Activated T-cell treated with anti-CD3 and anti-CD28 coated beads, Interleukin-2, amount 50 U/mL, for 4 hours (primary cell): ENCODE data around the gene CD38. TPM values are rescaled to one million over a fixed set of nuclear protein-coding genes. Genes with fewer than 3 reads are reported as not detected.
"Not testable (repeated sequence)": the region's sequence is repeated elsewhere in the genome, so short reads cannot be mapped to it uniquely, and the experiment has no call there.

Source experiments
- ATAC-seq, 2 donors: fragments of 200-7000 bp; cut with Tn5 transposase; one replicate each; pipeline ENCODE4 v1.10.0; 2021
- DNase-seq: peaks from one replicate; pipeline ENCODE4 v3.0.0-alpha.2; 2020
- H3K27me3 Mint-ChIP-seq: one replicate; pipeline ENCODE4 v1.8.0; 2021; ENCODE audit warnings: low read depth, mixed read lengths
- H3K36me3 Mint-ChIP-seq: one replicate; pipeline ENCODE4 v1.8.0; 2022; ENCODE audit warnings: mixed read lengths; ENCODE audit not compliant: insufficient read depth
- H3K4me1 Mint-ChIP-seq: one replicate; pipeline ENCODE4 v1.8.0; 2021; ENCODE audit warnings: low read depth, mixed read lengths
- H3K4me3 Mint-ChIP-seq: one replicate; pipeline ENCODE4 v1.8.0; 2021; ENCODE audit warnings: mild to moderate bottlenecking, moderate library complexity, mixed read lengths
- H3K9me3 Mint-ChIP-seq: one replicate; pipeline ENCODE4 v1.8.0; 2021; ENCODE audit warnings: mixed read lengths
- total RNA-seq, 3 donors: library from RNA; stranded (reverse); gene quantifications; one replicate each; pipeline ENCODE4 v1.2.1, GENCODE V29; 2021

Gene CD38
- total RNA-seq, 3 donors from 2014 or later, result 15.7 to 23.5 (median 19.3) TPM

GRCh38 chr4:15848191-15848842 lies 70.2 kb downstream of the CD38 start:
- Mint-ChIP-seq H3K4me1 (no peaks in the 10 kb centered on the region), H3K4me3 (no peak overlapping the region), H3K36me3 (peaks cover 7% of the 10 kb centered on the region), H3K27me3 (no peaks in the 10 kb centered on the region), H3K9me3 (no peaks in the 10 kb centered on the region)
- ATAC-seq, result no peak
- DNase-seq, result no peak

- no peak for ATAC-seq
- Mint-ChIP-seq H3K9me3 (no peaks in the 10 kb centered on the region), H3K4me1 (no peaks in the 10 kb centered on the region), H3K4me3 (no peak overlapping the region), H3K27me3 (peaks cover 3% of the 10 kb centered on the region), H3K36me3 (peaks cover 8% of the 10 kb centered on the region)
- no peak for DNase-seq
Observed at GRCh38 chr4:15851969-15852368, 73.8 kb downstream of the CD38 start.

- H3K27me3 Mint-ChIP-seq, result peaks cover 3% of the 10 kb centered on the region
- DNase-seq (no peak), ATAC-seq (no peak)
- H3K4me3 Mint-ChIP-seq, result no peak overlapping the region
- H3K36me3 Mint-ChIP-seq, result peaks cover 8% of the 10 kb centered on the region
- no peaks in the 10 kb centered on the region for H3K4me1 Mint-ChIP-seq
- H3K9me3 Mint-ChIP-seq, result no peaks in the 10 kb centered on the region
Observed at GRCh38 chr4:15852524-15852923, 74.4 kb downstream of the CD38 start.

GRCh38 chr4:15853345-15853744 lies 75.2 kb downstream of the CD38 start:
- no peak for ATAC-seq
- Mint-ChIP-seq H3K36me3 (peaks cover 4% of the 10 kb centered on the region), H3K4me1 (no peaks in the 10 kb centered on the region), H3K9me3 (no peaks in the 10 kb centered on the region), H3K4me3 (no peak overlapping the region), H3K27me3 (peaks cover 3% of the 10 kb centered on the region)
- DNase-seq, result no peak

- ATAC-seq, result no peak
- H3K9me3 Mint-ChIP-seq, result no peaks in the 10 kb centered on the region
- H3K4me1 Mint-ChIP-seq, result no peaks in the 10 kb centered on the region
- no peak overlapping the region for H3K4me3 Mint-ChIP-seq
- H3K27me3 Mint-ChIP-seq, result peaks cover 3% of the 10 kb centered on the region
- no peak for DNase-seq
- peaks cover 2% of the 10 kb centered on the region for H3K36me3 Mint-ChIP-seq
Observed at GRCh38 chr4:15855804-15856475, 77.8 kb downstream of the CD38 start.

GRCh38 chr4:15861198-15861597 lies 83.1 kb downstream of the CD38 start:
- H3K36me3 Mint-ChIP-seq, DNase-seq, H3K4me3 Mint-ChIP-seq, H3K4me1 Mint-ChIP-seq, H3K9me3 Mint-ChIP-seq, H3K27me3 Mint-ChIP-seq, ATAC-seq: not testable (repeated sequence)

GRCh38 chr4:15864651-15865566 lies 86.8 kb downstream of the CD38 start:
- no peak for ATAC-seq
- no peaks in the 10 kb centered on the region for H3K9me3 Mint-ChIP-seq

GRCh38 chr4:15868111-15868510 lies 90.0 kb downstream of the CD38 start:
- H3K36me3 Mint-ChIP-seq, result no peaks in the 10 kb centered on the region
- DNase-seq (no peak), ATAC-seq (no peak)
- no peaks in the 10 kb centered on the region for H3K4me1 Mint-ChIP-seq
- no peak overlapping the region for H3K4me3 Mint-ChIP-seq
- peaks cover 6% of the 10 kb centered on the region for H3K27me3 Mint-ChIP-seq
- H3K9me3 Mint-ChIP-seq, result no peaks in the 10 kb centered on the region

More at GRCh38 chr4:15864651-15865566, 86.8 kb downstream of the CD38 start:
- no peaks in the 10 kb centered on the region for H3K27me3 Mint-ChIP-seq
- H3K4me1 Mint-ChIP-seq, result no peaks in the 10 kb centered on the region
- no peak overlapping the region for H3K4me3 Mint-ChIP-seq
- no peak for DNase-seq
- H3K36me3 Mint-ChIP-seq, result no peaks in the 10 kb centered on the region

- Mint-ChIP-seq H3K4me3 (no peak overlapping the region), H3K9me3 (no peaks in the 10 kb centered on the region), H3K4me1 (no peaks in the 10 kb centered on the region), H3K36me3 (no peaks in the 10 kb centered on the region), H3K27me3 (peaks cover 6% of the 10 kb centered on the region)
- ATAC-seq (no peak), DNase-seq (no peak)
Observed at GRCh38 chr4:15868826-15869413, 90.8 kb downstream of the CD38 start.

GRCh38 chr4:15870079-15870478 lies 92.0 kb downstream of the CD38 start:
- no peak for DNase-seq
- peaks cover 6% of the 10 kb centered on the region for H3K27me3 Mint-ChIP-seq
- H3K36me3 Mint-ChIP-seq, result no peaks in the 10 kb centered on the region
- no peaks in the 10 kb centered on the region for H3K4me1 Mint-ChIP-seq
- H3K9me3 Mint-ChIP-seq, result no peaks in the 10 kb centered on the region
- no peak overlapping the region for H3K4me3 Mint-ChIP-seq
- no peak for ATAC-seq

- peaks cover 6% of the 10 kb centered on the region for H3K27me3 Mint-ChIP-seq
- no peaks in the 10 kb centered on the region for H3K36me3 Mint-ChIP-seq
- no peak overlapping the region for H3K4me3 Mint-ChIP-seq
- ATAC-seq, result no peak
- DNase-seq, result no peak
- H3K9me3 Mint-ChIP-seq, result no peaks in the 10 kb centered on the region
- H3K4me1 Mint-ChIP-seq, result no peaks in the 10 kb centered on the region
Observed at GRCh38 chr4:15870921-15871664, 93.0 kb downstream of the CD38 start.

GRCh38 chr4:15873117-15873516 lies 95.0 kb downstream of the CD38 start:
- DNase-seq, result no peak
- ATAC-seq, result no peak
- Mint-ChIP-seq H3K27me3 (peaks cover 6% of the 10 kb centered on the region), H3K9me3 (peaks cover 8% of the 10 kb centered on the region), H3K4me1 (no peaks in the 10 kb centered on the region), H3K4me3 (no peak overlapping the region), H3K36me3 (no peaks in the 10 kb centered on the region)

- DNase-seq, result no peak
Observed at GRCh38 chr4:15874671-15875070, 96.5 kb downstream of the CD38 start.

More at GRCh38 chr4:15874671-15875070, 96.5 kb downstream of the CD38 start:
- no peaks in the 10 kb centered on the region for H3K4me1 Mint-ChIP-seq
- peaks cover 6% of the 10 kb centered on the region for H3K27me3 Mint-ChIP-seq
- peaks cover 10% of the 10 kb centered on the region for H3K9me3 Mint-ChIP-seq
- no peak for ATAC-seq
- no peaks in the 10 kb centered on the region for H3K36me3 Mint-ChIP-seq
- no peak overlapping the region for H3K4me3 Mint-ChIP-seq
